Fibroblast of lung (primary cell): ENCODE measurements around the gene CLEC16A. TPM values are rescaled to one million over a fixed set of nuclear protein-coding genes. Genes with fewer than 3 reads are reported as not detected.

Experiments
- DNase-seq, 2 donors: peaks; one replicate each; pipeline versions ENCODE4 v3.0.0 to v3.0.0-alpha.2; 2010; ENCODE audit warnings: low read depth in 2 of 2
- H2AFZ ChIP-seq: 2 replicates; pipeline ENCODE4 v1.5.1; 2012; ENCODE audit warnings: low read length, control low read depth, inconsistent platforms
- H3K27ac ChIP-seq: 2 replicates; pipeline ENCODE4 v1.5.1; 2011; ENCODE audit warnings: low read length, control low read depth; ENCODE audit not compliant: insufficient read depth
- H3K27me3 ChIP-seq: 2 replicates; pipeline ENCODE4 v1.5.1; 2011; ENCODE audit warnings: mild to moderate bottlenecking, low read length; ENCODE audit not compliant: control insufficient read depth, insufficient read depth
- H3K36me3 ChIP-seq: 2 replicates; pipeline ENCODE4 v1.5.1; 2011; ENCODE audit warnings: low read length; ENCODE audit not compliant: control insufficient read depth, insufficient read depth
- H3K4me1 ChIP-seq: 2 replicates; pipeline ENCODE4 v1.5.1; 2011; ENCODE audit warnings: low read length; ENCODE audit not compliant: control insufficient read depth, insufficient read depth; ENCODE audit errors: extremely low read depth
- H3K4me2 ChIP-seq: 2 replicates; pipeline ENCODE4 v1.5.1; 2011; ENCODE audit warnings: low read length, control low read depth; ENCODE audit not compliant: insufficient read depth; ENCODE audit errors: extremely low read depth
- H3K4me3 ChIP-seq, 4 experiments: fragments of 200-600 bp in 1 of 4; sonication (generic) in 1 of 4; replicated peaks in 1 of 4; 2 replicates each; pipeline ENCODE4 v1.5.1; 2011 to 2016; ENCODE audit warnings: low read length in 4 of 4, low read depth in 3 of 4, mild to moderate bottlenecking in 3 of 4, control low read depth in 2 of 4, inconsistent platforms in 1 of 4, mixed read lengths in 1 of 4; ENCODE audit not compliant: insufficient read depth in 1 of 4; ENCODE audit errors: control extremely low read depth in 1 of 4
- H3K79me2 ChIP-seq: 2 replicates; pipeline ENCODE4 v1.5.1; 2012; ENCODE audit warnings: mild to moderate bottlenecking, low read length, inconsistent platforms; ENCODE audit not compliant: control insufficient read depth, insufficient read depth
- H3K9ac ChIP-seq: 2 replicates; pipeline ENCODE4 v1.5.1; 2011; ENCODE audit warnings: mild to moderate bottlenecking, low read length, control low read depth; ENCODE audit not compliant: insufficient read depth
- H3K9me3 ChIP-seq: 2 replicates; pipeline ENCODE4 v1.5.1; 2012; ENCODE audit warnings: low read depth, low read length; ENCODE audit not compliant: control insufficient read depth, insufficient read depth
- H4K20me1 ChIP-seq: 2 replicates; pipeline ENCODE4 v1.5.1; 2011; ENCODE audit warnings: low read length; ENCODE audit not compliant: control insufficient read depth, insufficient read depth; ENCODE audit errors: extremely low read depth
- CTCF ChIP-seq, 2 donors: IDR thresholded peaks in 1 of 2; conservative IDR thresholded peaks in 1 of 2; 1 replicate in 1 of 2; 2 replicates in 1 of 2; pipeline ENCODE4 v1.5.1; 2011 to 2012; ENCODE audit warnings: low read length in 2 of 2, control low read depth in 1 of 2, inconsistent platforms in 1 of 2, low read depth in 1 of 2, mild to moderate bottlenecking in 1 of 2
- EZH2 ChIP-seq: IDR thresholded peaks from 2 replicates; pipeline ENCODE4 v1.5.1; 2012; ENCODE audit warnings: low read length, control low read depth, mild to moderate bottlenecking; ENCODE audit errors: missing control alignments
- polyA plus RNA-seq, 2 donors: library from polyadenylated mRNA; depleted of rRNA in 1 of 2; stranded (reverse) in 1 of 2; unstranded in 1 of 2; fragments of >200 nt; gene quantifications; 2 replicates each; pipeline ENCODE4 v1.2.1, GENCODE V29; 2011 to 2012; ENCODE audit warnings: missing spikeins in 1 of 2
- total RNA-seq: library from RNA; depleted of rRNA; stranded (reverse); fragments of >200 nt; gene quantifications from 2 replicates; pipeline ENCODE4 v1.2.1, GENCODE V29; 2014

CLEC16A gene
- total and polyA plus RNA-seq, 2 donors (not counting 1 experiment from before 2014, with no cell fraction given), result 9.1 to 22.0 TPM

- Histone ChIP-seq H3K27me3 (no peaks in the 10 kb centered on the region), H3K4me3 (no peak overlapping the region), H3K27ac (no peak overlapping the region), H4K20me1 (no peaks in the 10 kb centered on the region), H3K9ac (no peak overlapping the region), H3K79me2 (no peaks in the 10 kb centered on the region), H3K36me3 (peaks cover 3% of the 10 kb centered on the region), H3K4me2 (no peak overlapping the region), H3K9me3 (no peaks in the 10 kb centered on the region), H2AFZ (no peak overlapping the region), H3K4me1 (no peaks in the 10 kb centered on the region)
- TF ChIP-seq CTCF (conservative IDR thresholded peaks at IDR 0.05 in 1 of 2, IDR thresholded peaks at IDR 0.05 in 1 of 2; ENCODE audit: low read depth in 1 of 2, low read length in 2 of 2) (no peak), EZH2 (no peak)
- DNase-seq, result peak in 1 of 2 donors; percentile 85
Measured at GRCh38 chr16:11056090-11056992, 112.0 kb downstream of the CLEC16A start.

GRCh38 chr16:11056993-11057649 lies 112.8 kb downstream of the CLEC16A start:
- Histone ChIP-seq H3K9ac (no peak overlapping the region), H3K9me3 (no peaks in the 10 kb centered on the region), H3K79me2 (no peaks in the 10 kb centered on the region), H3K4me2 (no peak overlapping the region), H3K4me1 (no peaks in the 10 kb centered on the region), H3K36me3 (peaks cover 4% of the 10 kb centered on the region), H3K4me3 (no peak overlapping the region), H4K20me1 (no peaks in the 10 kb centered on the region), H3K27ac (no peak overlapping the region), H2AFZ (no peak overlapping the region), H3K27me3 (no peaks in the 10 kb centered on the region)
- peak in 1 of 2 donors; percentile 66 for DNase-seq
- TF ChIP-seq CTCF (conservative IDR thresholded peaks at IDR 0.05 in 1 of 2, IDR thresholded peaks at IDR 0.05 in 1 of 2; ENCODE audit: low read depth in 1 of 2, low read length in 2 of 2) (no peak), EZH2 (no peak)

- H3K4me2 ChIP-seq, result no peak overlapping the region
- no peak overlapping the region for H3K27ac ChIP-seq
- no peaks in the 10 kb centered on the region for H3K79me2 ChIP-seq
- TF ChIP-seq CTCF (conservative IDR thresholded peaks at IDR 0.05 in 1 of 2, IDR thresholded peaks at IDR 0.05 in 1 of 2; ENCODE audit: low read depth in 1 of 2, low read length in 2 of 2), result no peak
- no peak for TF ChIP-seq EZH2
- H3K27me3 ChIP-seq, result no peaks in the 10 kb centered on the region
- H3K9me3 ChIP-seq, result no peaks in the 10 kb centered on the region
- H2AFZ ChIP-seq, result no peak overlapping the region
- H3K4me1 ChIP-seq, result no peaks in the 10 kb centered on the region
- H3K9ac ChIP-seq, result no peak overlapping the region
- DNase-seq, result no peak
- H4K20me1 ChIP-seq, result no peaks in the 10 kb centered on the region
- H3K4me3 ChIP-seq, result no peak overlapping the region
- H3K36me3 ChIP-seq, result peaks cover 4% of the 10 kb centered on the region
Measured at GRCh38 chr16:11057711-11058345, 113.5 kb downstream of the CLEC16A start.
